GM19240 (cell line): ENCODE data around the gene SNRPF.

Source experiments
- DNase-seq: peaks from one replicate; pipeline ENCODE4 v3.0.0; 2011; ENCODE audit warnings: low spot score; ENCODE audit not compliant: insufficient read length

The SNRPF gene

DNA sequence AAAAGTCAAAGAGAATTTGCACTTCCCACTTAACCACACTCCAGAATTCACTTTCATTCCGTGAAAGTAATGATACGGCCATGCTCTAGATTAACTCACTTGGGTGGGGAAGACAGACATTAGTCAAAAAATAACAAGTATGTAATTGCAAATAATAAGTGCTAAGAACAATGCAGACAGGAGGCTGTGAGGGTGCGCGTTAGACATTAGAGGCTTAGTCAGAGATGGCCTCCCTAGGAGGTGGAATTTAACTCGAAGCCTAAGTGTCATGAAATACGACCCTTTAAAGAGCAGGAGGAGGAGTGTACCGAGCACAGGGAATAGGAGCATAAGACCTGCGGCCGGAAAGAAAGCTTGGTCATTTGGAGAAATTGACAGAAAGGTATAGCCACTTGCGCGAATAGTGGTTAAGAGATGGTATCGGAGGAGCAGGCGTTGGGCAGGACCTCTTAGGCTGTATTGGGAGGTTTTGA lies 628 bp downstream of the SNRPF start:
- no peak for DNase-seq

DNA sequence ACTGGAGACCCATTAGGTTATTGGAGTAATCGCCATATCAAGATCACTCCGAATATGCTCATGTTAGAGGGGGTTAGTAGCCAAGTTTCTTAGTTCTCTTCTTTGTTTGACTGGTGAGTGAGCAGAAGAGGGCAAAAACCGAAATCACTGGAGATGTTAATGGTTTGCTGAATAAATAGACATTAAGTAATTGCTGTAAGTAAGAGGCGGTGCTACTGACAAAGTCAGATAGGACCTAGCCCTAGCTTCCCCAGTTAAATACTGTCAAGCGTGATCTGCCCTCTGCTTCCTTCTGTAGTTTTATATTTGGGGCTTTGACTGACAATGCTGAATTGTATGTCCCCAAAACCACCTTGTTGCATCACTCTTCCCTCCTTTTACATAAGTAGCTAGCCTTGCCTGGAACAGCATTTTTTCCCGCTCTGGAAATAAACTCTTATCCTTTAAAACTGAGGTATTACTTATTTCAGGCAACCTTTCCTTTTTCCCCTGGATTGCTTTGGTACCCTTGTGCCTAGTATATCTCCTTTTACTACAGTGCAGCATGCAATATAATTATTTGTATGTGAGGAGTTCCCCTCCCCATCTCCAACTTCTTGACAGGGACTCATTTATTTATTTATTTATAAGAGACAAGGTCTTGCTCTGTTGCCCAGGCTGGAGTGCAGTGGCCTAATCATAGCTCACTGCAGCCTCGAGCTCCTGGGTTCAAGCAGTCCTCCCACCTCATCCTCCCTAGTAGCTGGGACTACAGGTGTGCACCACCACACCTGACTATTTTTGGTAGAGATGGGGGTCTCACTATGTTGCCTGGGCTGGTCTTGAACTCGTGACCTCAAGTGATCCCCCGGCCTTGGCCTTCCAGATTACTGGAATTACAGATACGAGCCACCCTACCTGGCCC lies 1.4 kb downstream of the SNRPF start:
- no peak for DNase-seq

DNA sequence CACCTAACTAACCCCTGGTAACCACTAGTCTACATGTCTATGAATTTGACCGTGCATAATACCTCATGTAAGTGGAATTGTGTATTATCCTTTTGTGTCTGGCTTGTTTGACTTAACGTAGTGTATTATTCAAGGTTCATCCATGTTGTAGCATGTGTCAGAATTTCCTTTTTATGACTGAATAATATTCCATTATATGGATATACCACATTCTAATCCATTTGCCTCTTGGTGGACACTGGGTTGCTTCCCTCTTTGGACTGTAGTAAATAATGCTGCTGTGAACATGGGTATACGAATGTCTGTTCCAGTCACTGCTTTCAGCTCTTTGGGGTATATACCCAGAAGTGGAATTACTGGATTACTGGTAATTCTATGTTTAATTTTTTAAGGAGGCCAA lies 3.3 kb downstream of the SNRPF start:
- DNase-seq = no peak

- no peak for DNase-seq
Observed at GRCh38 chr12:95863337-95863736, 4.6 kb downstream of the SNRPF start.

- no peak for DNase-seq
Observed at GRCh38 chr12:95870897-95871296, 12.1 kb downstream of the SNRPF start.

- DNase-seq = no peak
Observed at GRCh38 chr12:95874452-95874851, 15.7 kb downstream of the SNRPF start.

DNA sequence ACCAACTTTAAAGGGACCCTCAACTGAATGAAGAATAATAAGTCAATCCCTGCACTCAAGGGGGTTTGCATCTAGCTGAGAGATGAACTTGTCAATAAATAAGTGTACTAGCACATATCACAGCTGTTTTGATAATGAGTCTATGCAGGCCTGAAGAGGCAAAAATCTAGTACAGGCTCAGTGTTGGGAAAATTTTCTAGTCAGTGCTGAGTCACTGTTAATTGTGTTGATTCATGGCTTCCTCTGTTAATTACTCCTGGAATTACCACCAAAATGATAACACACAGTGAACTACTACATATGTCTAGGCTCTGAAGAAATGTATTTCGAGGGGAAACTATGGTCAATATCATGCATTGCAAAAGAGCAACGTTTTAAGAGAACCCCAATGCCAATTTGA lies 18.9 kb downstream of the SNRPF start:
- DNase-seq = no peak

DNA sequence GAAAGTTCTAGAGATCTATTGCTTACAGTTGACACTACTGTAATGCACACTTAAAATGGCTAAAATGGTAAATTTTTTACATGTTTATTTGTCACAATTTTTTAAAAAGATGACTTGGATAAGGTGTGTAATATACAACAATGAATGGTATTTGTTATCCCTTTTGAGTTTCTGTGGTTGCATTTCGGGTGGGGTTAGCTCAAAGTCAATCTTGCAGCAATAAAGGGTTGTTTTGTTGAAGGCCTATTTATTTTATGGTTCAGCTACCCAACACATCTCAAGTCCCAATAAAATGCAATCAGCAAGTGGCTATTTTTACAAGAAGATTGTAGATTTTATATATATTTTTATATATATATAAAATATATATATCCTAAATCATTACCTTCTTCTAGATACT lies 22.1 kb downstream of the SNRPF start:
- no peak for DNase-seq

DNA sequence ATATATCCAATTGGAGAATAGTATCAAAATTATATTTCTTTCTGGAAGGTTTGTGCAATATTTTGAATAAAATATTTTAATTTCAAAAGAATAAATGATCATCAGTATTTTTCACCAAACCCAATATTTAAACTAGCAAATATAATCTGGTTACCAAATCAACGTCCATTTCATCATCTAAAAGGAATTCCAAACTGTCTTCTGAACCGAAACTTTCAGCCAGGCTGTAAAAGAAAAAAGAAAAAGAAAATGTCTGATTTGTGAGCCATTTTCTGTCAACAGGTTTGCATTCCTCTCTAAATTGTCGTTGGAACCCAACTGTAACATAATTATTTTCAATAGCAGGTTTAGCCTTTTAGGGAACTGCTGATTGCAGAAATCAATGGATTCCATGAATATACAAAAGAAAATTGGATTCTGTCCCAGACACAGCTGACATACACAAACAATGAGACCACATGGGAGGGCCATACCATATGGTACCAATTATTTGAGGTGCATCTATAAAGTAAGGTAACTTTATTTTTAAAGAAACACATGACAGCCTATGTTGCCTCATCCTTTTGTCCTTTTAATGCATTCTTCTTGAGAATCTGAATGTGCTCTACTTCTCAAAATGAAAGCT lies 22.7 kb downstream of the SNRPF start:
- no peak for DNase-seq

DNA sequence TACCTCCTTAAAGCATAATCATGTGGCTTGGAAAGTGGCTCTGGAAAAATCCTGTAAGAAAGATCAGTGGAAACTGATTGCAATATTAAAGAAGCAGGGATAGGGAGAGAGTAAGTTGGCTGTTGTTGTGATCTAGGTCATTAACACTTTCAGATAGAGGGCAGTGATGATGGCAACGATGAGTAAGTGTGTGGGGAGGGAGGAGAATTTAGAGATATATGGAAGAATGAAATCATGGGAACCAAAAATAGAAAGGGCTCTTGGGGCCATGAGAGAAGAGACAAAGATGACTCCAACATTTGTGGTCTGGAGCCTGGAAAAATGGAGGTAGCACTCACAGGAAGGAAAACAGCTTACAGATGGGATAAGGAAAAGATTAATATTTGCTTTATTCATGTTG lies 23.3 kb downstream of the SNRPF start:
- DNase-seq = no peak

- DNase-seq = no peak
Observed at GRCh38 chr12:95882873-95883272, 24.1 kb downstream of the SNRPF start.

DNA sequence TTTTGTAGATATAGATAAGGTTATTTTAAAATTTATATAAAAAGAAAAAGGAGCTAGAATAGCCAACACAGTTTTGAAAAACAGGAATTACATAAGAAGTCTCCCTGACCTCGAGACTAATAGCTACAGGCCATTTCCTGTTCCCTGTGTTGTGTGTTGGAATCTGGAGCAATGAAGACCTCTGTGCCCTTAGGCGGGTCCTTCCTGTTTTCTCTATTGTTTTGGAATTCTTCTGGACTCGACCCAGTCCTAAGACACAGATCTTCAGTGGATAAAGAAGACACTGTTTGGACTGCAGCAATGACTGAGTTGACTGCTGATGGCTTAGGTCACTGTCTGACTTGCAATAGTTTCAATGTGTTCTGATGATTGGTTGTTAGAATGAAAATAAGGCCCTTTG lies 26.2 kb downstream of the SNRPF start:
- DNase-seq = no peak

- no peak for DNase-seq
Observed at GRCh38 chr12:95887311-95887710, 28.6 kb downstream of the SNRPF start.

DNA sequence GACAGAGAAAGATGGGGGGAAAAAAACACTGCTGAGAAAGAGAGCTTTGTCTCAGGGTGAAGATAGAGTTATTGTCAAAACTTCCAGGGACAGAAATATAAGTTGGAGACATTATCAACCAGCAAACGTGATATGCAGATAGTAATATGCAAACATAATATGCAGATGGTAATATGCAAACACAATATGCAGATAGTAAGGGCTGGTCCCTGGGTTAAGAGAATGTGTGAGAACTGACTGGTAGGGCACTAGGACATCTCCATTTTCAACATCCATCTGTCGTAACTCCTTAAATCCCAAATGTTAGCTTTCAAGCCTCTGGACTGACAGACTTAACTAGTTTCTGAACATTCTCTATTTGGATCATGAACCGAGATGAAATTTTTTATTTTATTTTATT lies 32.2 kb downstream of the SNRPF start:
- no peak for DNase-seq

- no peak for DNase-seq
Observed at GRCh38 chr12:95896846-95897245, 38.1 kb downstream of the SNRPF start.

- no peak for DNase-seq
Observed at GRCh38 chr12:95898081-95898480, 39.3 kb downstream of the SNRPF start.

DNA sequence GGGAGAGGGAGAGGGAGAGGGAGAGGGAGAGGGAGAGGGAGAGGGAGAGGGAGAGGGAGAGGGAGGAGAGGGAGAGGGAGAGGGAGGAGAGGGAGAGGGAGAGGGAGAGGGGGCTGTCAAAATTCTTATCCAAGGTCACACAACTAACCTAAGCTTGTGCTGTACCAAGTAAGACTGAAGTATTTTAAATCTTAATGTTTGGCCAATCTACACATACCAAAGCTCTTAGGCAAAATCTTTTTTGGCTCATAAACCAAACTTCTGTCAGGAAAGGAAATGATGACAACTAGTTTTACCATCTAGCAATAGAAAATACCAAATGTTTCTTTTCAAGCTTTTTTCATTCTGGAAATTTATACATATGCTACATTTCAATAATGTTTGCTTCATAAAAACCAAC lies 49.8 kb downstream of the SNRPF start:
- no peak for DNase-seq

DNA sequence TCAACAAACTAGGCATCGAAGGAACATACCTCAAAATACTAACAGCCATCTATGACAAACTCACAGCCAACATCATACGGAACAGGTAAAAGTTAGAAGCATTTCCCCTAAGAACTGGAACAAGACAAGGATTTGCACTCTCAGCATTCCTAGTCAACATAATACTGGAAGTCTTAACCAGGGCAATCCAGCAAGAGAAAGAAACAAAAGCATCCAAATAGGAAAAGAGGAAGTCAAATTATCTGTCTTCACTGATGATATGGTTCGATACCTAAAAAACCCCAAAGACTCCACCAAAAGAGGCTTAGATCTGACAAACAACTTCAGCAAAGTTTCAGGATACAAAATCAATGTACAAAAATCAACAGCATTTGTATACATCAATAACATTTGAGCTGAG lies 51.1 kb downstream of the SNRPF start:
- no peak for DNase-seq
